HG03025 (cell line): Measurements from ENCODE around the gene UVSSA.
"Not testable (repeated sequence)": the region's sequence is repeated elsewhere in the genome, so short reads cannot be mapped to it uniquely, and the experiment has no call there.

Experiments used
- ATAC-seq: cut with Tn5 transposase; IDR thresholded peaks from one replicate; pipeline ENCODE4 v1.9.1; 2021; ENCODE audit warnings: mild to moderate bottlenecking, moderate library complexity; ENCODE audit not compliant: unreplicated experiment, low FRiP score

The UVSSA gene

DNA sequence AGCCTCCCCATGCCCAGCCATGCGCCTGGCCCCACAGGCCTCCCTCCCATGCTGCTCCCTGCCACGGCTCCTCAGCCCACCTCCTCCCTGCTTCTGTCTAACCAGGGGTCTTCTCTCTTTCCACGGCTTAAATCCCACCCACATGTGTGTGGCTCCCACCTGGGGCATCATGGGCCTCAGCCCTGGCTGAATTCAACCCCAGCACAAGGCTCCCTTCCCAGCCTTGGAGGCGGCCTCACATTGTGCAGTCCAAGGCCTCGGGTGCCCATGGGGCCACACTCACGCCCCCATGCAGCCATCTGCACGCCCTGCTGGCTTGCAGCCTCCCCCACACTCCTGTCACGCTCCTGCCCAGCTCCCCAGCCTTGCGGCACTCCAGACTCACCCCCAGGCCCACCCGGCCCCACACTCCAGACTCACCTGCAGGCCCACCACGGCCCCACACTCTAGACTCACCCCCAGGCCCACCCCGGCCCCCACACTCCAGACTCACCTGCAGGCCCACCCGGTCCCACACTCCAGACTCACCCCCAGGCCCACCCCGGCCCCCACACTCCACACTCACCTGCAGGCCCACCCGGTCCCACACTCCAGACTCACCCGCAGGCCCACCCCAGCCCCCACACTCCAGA lies 30.4 kb upstream of the UVSSA start:
- ATAC-seq, result no peak

GRCh38 chr4:1317177-1318045 lies 29.6 kb upstream of the UVSSA start:
- ATAC-seq, result no peak

DNA sequence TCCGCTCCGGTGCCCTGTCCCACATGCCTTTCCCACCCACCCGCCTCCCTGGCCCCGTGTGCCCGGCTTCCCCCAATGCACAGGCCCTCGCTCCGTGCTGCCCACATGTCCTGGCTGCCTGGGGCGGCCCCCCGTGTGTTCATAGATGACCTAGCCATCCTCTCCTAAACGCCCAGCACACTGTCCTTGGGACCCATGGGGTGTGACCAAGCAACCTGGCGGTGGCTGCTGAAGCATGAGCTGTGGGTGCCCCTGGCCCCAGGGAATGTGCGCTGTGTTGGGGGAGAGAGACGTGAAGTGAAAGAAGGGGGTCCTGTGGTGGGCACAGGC lies 29.0 kb upstream of the UVSSA start:
- no peak for ATAC-seq

GRCh38 chr4:1318488-1319213 lies 28.4 kb upstream of the UVSSA start:
- no peak for ATAC-seq

DNA sequence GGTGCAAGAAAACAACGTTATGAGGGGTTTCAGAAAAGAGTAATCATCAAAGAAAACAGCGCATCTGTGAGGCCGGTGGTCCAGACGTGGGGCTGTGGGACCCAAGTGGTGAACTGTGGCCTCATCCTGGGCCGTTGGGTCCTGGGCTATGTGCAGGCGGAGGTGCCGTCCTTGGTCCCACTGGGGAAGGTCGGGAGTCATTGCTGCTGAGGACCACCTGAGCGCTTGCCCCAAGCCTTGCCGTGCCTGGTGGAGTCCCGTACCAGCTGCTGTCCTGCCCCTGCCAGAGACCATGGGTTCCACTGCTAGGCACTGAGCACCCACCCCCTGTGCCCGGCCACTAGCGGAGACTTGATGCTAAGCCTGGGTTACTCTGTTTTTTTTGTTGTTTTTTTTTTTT lies 25.5 kb upstream of the UVSSA start:
- no peak for ATAC-seq

GRCh38 chr4:1321946-1322650 lies 24.9 kb upstream of the UVSSA start:
- ATAC-seq, result no peak

DNA sequence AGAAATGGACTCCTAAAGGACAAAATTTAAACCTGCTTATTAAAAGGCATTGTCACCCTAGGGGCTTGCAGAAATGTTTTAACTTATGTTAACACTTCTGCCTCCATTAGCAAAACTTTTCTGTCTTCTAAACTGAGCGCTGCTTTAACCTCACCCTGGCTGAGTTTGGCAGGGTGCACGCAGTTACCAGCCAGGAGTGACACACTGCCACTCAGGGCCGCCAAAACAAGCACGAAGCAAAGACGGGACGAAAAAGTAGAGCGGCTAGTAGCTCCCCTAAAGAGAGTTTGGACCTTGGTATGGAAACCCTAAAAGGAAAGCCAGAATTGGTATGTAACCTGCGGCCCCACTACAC lies 23.8 kb upstream of the UVSSA start:
- ATAC-seq, result no peak

DNA sequence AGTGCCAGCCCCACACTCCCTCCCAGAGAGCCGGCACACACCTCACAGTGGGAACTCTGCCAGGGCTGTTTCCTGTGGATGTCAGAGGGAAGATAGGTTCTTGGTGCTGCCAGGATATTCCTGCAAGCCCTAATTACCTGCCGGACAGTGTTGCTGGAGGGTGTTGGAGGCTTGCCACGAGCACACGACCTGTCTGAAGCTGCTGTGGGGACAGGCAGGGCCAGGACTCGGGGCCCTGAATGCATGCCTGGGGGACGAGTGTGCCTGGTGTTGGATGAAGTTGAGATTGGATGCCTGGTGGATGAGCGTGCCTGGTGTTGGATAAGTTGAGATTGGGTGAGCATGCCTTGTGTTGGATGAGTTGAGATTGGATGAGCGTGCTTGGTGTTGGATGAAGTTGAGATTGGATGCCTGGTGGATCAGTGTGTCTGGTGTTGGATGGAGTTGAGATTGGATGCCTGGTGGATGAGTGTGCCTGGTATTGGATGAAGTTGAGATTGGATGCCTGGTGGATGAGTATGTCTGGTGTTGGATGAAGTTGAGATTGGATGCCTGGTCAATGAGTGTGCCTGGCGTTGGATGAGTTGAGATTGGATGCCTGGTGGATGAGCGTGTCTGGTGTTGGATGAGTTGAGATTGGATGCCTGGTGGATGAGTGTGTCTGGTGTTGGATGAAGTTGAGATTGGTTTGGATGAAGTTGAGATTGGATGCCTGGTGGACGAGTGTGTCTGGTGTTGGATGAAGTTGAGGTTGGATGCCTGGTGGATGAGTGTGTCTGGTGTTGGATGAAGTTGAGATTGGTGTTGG lies 23.2 kb upstream of the UVSSA start:
- ATAC-seq, result no peak

GRCh38 chr4:1324443-1325175 lies 22.4 kb upstream of the UVSSA start:
- ATAC-seq, result not testable (repeated sequence)

GRCh38 chr4:1325176-1325480 lies 21.9 kb upstream of the UVSSA start:
- ATAC-seq, result no peak

- no peak for ATAC-seq
These were observed 21.1 kb upstream of the UVSSA start for GRCh38 chr4:1325681-1326635.

DNA sequence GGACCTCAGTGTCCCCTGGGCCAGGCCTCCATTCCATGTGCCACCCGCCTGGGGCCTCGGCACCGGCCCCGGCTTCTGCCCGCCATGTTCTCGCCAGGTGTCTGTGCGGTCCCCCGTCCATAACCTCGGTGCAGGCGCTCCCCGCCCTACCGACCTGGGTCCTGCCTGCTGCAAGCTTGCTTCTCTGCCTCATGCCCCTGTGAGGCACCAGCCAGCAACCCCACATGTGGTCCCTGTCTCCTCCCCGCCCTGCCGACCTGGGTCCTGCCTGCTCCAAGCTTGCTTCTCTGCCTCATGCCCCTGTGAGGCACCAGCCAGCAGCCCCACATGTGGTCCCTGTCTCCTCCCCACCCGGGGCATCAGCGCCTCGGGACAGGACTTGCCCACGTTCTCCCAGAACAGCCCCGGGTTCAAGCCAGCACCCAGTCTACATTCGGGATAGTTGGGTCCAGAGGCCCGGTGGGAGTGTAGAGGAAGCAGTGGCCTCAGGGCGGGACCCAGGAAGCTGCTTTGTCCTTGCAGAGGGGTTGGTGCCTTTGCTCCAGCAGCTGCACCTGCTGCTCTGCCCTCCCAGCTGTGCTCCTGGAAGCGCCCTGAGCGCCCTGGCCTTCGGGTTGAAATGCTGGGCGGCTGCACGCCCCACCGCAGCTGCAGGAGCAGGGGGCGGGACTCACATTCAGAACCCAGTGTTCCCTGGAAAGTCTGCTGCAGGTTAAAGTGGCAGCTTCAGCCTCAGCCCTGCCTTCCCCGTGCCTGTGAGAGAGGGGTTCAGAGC lies 20.1 kb upstream of the UVSSA start:
- ATAC-seq, result no peak

- ATAC-seq, result no peak
These were observed 19.3 kb upstream of the UVSSA start for GRCh38 chr4:1327526-1328266.

- no peak for ATAC-seq
These were observed 18.5 kb upstream of the UVSSA start for GRCh38 chr4:1328267-1329155.

DNA sequence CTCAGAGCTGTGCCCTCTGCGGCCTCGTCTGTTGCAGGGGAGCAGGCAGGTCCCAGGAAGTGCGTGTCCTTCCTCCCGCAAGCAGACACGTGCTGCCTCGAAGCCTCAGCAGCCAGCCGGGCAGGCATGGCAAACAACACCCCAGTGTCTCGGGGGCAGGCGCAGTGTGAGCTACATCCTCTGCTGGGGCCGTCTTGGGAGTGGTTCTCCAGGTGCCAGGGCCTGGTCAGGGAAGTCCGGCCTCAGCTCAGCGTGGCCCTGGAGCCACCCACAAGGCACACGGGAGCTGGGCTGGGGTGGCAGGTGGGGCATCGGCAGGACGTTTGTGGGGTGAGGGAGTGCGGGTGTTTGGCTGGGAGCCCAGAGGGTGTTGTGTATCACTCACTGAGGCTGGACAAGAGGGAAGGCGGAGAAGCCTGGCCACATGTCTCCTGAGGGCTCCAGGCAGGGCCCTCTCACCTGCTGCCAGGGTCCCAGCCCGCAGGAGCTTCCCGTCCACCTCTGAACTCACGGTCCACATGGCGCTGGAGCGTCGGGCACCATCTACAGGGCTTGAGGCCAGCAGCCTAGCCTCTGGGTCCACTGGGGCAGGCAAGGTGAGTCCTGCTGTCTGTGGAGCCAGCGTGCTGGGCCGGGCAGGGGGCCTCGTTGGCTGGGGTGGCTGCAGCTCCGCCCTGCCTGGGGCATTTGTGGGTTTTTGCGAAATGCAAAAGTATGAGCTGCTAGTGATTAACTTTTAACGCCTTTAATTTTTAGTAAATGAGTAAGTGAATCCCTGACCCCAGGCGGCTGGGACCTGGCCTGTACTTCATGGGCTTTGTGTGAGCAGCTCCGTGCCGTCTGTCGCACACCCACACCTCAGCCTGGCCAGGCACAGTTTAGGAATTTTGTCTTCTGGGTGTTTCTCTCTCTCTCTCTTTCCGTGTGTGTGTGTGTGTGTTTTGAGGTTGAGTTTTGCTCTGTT lies 17.3 kb upstream of the UVSSA start:
- ATAC-seq, result no peak
